GM10266 (cell line): ENCODE measurements around the gene TRAF5.

Experiments used
- DNase-seq: peaks from one replicate; pipeline ENCODE4 v3.0.0; 2012; ENCODE audit errors: extremely low spot score
- CTCF ChIP-seq: IDR thresholded peaks from 2 replicates; pipeline ENCODE4 v1.5.1; 2012; ENCODE audit warnings: mild to moderate bottlenecking, low read depth; ENCODE audit not compliant: control insufficient read depth, insufficient read depth; ENCODE audit errors: missing control alignments

Gene TRAF5

GRCh38 chr1:211334986-211335385 lies 8.4 kb downstream of the TRAF5 start:
- DNase-seq, result no peak
- TF ChIP-seq CTCF, result no peak

- no peak for TF ChIP-seq CTCF
Measured at GRCh38 chr1:211335522-211336157, 9.0 kb downstream of the TRAF5 start.

GRCh38 chr1:211336161-211336560 lies 9.5 kb downstream of the TRAF5 start:
- no peak for DNase-seq
- TF ChIP-seq CTCF, result no peak

More at GRCh38 chr1:211335522-211336157, 9.0 kb downstream of the TRAF5 start:
- no peak for DNase-seq

- no peak for TF ChIP-seq CTCF
Measured at GRCh38 chr1:211336775-211337174, 10.1 kb downstream of the TRAF5 start.

GRCh38 chr1:211337430-211338223 lies 11.0 kb downstream of the TRAF5 start:
- TF ChIP-seq CTCF, result no peak
- DNase-seq, result no peak

More at GRCh38 chr1:211336775-211337174, 10.1 kb downstream of the TRAF5 start:
- DNase-seq, result no peak

GRCh38 chr1:211338224-211338620 lies 11.6 kb downstream of the TRAF5 start:
- no peak for TF ChIP-seq CTCF
- DNase-seq, result no peak

GRCh38 chr1:211339631-211340041 lies 13.0 kb downstream of the TRAF5 start:
- no peak for DNase-seq
- TF ChIP-seq CTCF, result no peak
